WTC11 (cell line): Measurements from ENCODE around the gene SND1. TPM values are rescaled to one million over a fixed set of nuclear protein-coding genes. Genes with fewer than 3 reads are reported as not detected.

Experiments used
- ATAC-seq: fragments of 200-7000 bp; cut with Tn5 transposase; 2 replicates; pipeline ENCODE4 v1.10.0; 2021; ENCODE audit warnings: mild to moderate bottlenecking, moderate library complexity
- CTCF ChIA-PET: fragments of 300-600 bp; sonication (Branson Sonifier 250); formaldehyde crosslinking; loops from one replicate; lab custom pipeline; 2021; ENCODE audit warnings: antibody characterized with exemption; lab: Charles Lee
- POLR2A ChIA-PET: fragments of 350-600 bp; sonication (Branson Sonifier 250); formaldehyde crosslinking; loops from one replicate; lab custom pipeline; 2021; ENCODE audit warnings: antibody characterized with exemption; lab: Charles Lee
- DNase-seq: peaks from one replicate; pipeline ENCODE4 v3.0.0; 2021; ENCODE audit warnings: low spot score
- H3K27ac Mint-ChIP-seq: 2 replicates; pipeline ENCODE4 v1.8.0; 2021; ENCODE audit warnings: mixed read lengths
- H3K27me3 Mint-ChIP-seq: 2 replicates; pipeline ENCODE4 v1.8.0; 2021; ENCODE audit warnings: low read depth, mild to moderate bottlenecking, moderate library complexity, mixed read lengths
- H3K36me3 Mint-ChIP-seq: 2 replicates; pipeline ENCODE4 v1.8.0; 2021; ENCODE audit warnings: mixed read lengths
- H3K4me1 Mint-ChIP-seq: 2 replicates; pipeline ENCODE4 v1.8.0; 2022; ENCODE audit warnings: mixed read lengths
- H3K4me3 Mint-ChIP-seq: 2 replicates; pipeline ENCODE4 v1.8.0; 2021; ENCODE audit warnings: mild to moderate bottlenecking, moderate library complexity, mixed read lengths
- H3K9me3 Mint-ChIP-seq: 2 replicates; pipeline ENCODE4 v1.8.0; 2021; ENCODE audit warnings: mixed read lengths
- FOXP1 ChIP-seq: sonication (generic); formaldehyde crosslinking; IDR thresholded peaks from 2 replicates; pipeline ENCODE4 v1.8.0; 2022; ENCODE audit warnings: missing genetic modification reagents, mild to moderate bottlenecking, moderate library complexity, borderline replicate concordance
- GRHL2 ChIP-seq: fragments of 250-450 bp; sonication (Bioruptor Pico); IDR thresholded peaks from 2 replicates; pipeline ENCODE4 v1.8.0; 2022; ENCODE audit warnings: mild to moderate bottlenecking, moderate library complexity; ENCODE audit not compliant: insufficient replicate concordance, severe bottlenecking
- IRF2 ChIP-seq: sonication (generic); formaldehyde crosslinking; IDR thresholded peaks from 2 replicates; pipeline ENCODE4 v1.8.0; 2022; ENCODE audit warnings: low read depth, missing genetic modification reagents, borderline replicate concordance
- NR2C2 ChIP-seq: sonication (generic); formaldehyde crosslinking; IDR thresholded peaks from 2 replicates; pipeline ENCODE4 v1.8.0; 2022; ENCODE audit warnings: mild to moderate bottlenecking, missing genetic modification reagents
- NR3C1 ChIP-seq: sonication (generic); formaldehyde crosslinking; conservative IDR thresholded peaks from 2 replicates; pipeline ENCODE4 v1.8.1; 2023; ENCODE audit warnings: low read depth, mild to moderate bottlenecking, missing genetic modification reagents
- OVOL2 ChIP-seq: fragments of 250-450 bp; sonication (Bioruptor Pico); IDR thresholded peaks from 2 replicates; pipeline ENCODE4 v1.9.0; 2021; ENCODE audit warnings: mild to moderate bottlenecking, borderline replicate concordance
- RELA ChIP-seq: sonication (generic); formaldehyde crosslinking; IDR thresholded peaks from 2 replicates; pipeline ENCODE4 v1.8.1; 2022; ENCODE audit warnings: missing genetic modification reagents, mild to moderate bottlenecking, borderline replicate concordance
- SMAD4 ChIP-seq: sonication (generic); formaldehyde crosslinking; IDR thresholded peaks from 2 replicates; pipeline ENCODE4 v1.8.0; 2022; ENCODE audit warnings: mild to moderate bottlenecking, missing genetic modification reagents
- SP1 ChIP-seq: sonication (generic); formaldehyde crosslinking; conservative IDR thresholded peaks from 2 replicates; pipeline ENCODE4 v1.8.1; 2022; ENCODE audit warnings: missing genetic modification reagents
- USF2 ChIP-seq: sonication (generic); formaldehyde crosslinking; IDR thresholded peaks from 2 replicates; pipeline ENCODE4 v1.8.1; 2023; ENCODE audit warnings: mild to moderate bottlenecking, missing genetic modification reagents, moderate library complexity
- ZBTB43 ChIP-seq: sonication (generic); formaldehyde crosslinking; IDR thresholded peaks from 2 replicates; pipeline ENCODE4 v1.8.1; 2023; ENCODE audit warnings: mild to moderate bottlenecking, missing genetic modification reagents
- total RNA-seq: library from RNA; stranded (reverse); gene quantifications from 3 replicates; pipeline ENCODE4 v1.2.3, GENCODE V29; 2021
- TF ChIP-seq, protein P1 (sequence below): sonication (generic); formaldehyde crosslinking; IDR thresholded peaks from 2 replicates; pipeline ENCODE4 v1.8.1; 2022; ENCODE audit warnings: missing genetic modification reagents, borderline replicate concordance
- TF ChIP-seq, protein P2 (sequence below): sonication (generic); formaldehyde crosslinking; IDR thresholded peaks from 2 replicates; pipeline ENCODE4 v1.8.1; 2023; ENCODE audit warnings: mild to moderate bottlenecking, missing genetic modification reagents
- TF ChIP-seq, protein P3 (sequence below): sonication (generic); formaldehyde crosslinking; IDR thresholded peaks from 2 replicates; pipeline ENCODE4 v1.8.1; 2022; ENCODE audit warnings: mild to moderate bottlenecking, moderate library complexity, missing genetic modification reagents

Gene SND1
- total RNA-seq, 1 experiment from 2014 or later, result 261 TPM

- no peaks in the 10 kb centered on the region for H3K27me3 Mint-ChIP-seq
- TF ChIP-seq ZBTB43 (CRISPR knock-in tag) (no peak), FOXP1 (CRISPR knock-in tag) (no peak), SP1 (CRISPR knock-in tag) (0 out of 2 replicates have a peak, but pooled peaks have one; percentile 34)
- TF ChIP-seq, all 79 proteins: peak for 1
- Mint-ChIP-seq H3K36me3 (peaks cover 50% of the 10 kb centered on the region), H3K27ac (peak overlapping the region; percentile 97), H3K4me3 (peak overlapping the region; percentile 50), H3K4me1 (peaks cover 71% of the 10 kb centered on the region), H3K9me3 (peaks cover 20% of the 10 kb centered on the region)
- ATAC-seq, result peak; percentile 86
- ChIA-PET POLR2A (interaction anchor here (0.6 to 1.4 kb wide), 3 partner anchors 18 to 695 kb away, joined by 3 to 6 read pairs (median 3); no protein-coding TSS in a partner anchor), CTCF (interaction anchor here (0.7 to 1.9 kb wide), 7 partner anchors 17 to 525 kb away, joined by 3 to 8 read pairs (median 6); partner anchors contain the start of gene ARF5)
- DNase-seq, result no peak
Observed at GRCh38 chr7:127683776-127684681, 32.0 kb downstream of the SND1 start.

GRCh38 chr7:127689194-127689772 lies 37.3 kb downstream of the SND1 start:
- Mint-ChIP-seq H3K4me1 (peaks cover 54% of the 10 kb centered on the region), H3K36me3 (peaks cover 49% of the 10 kb centered on the region)

DNA sequence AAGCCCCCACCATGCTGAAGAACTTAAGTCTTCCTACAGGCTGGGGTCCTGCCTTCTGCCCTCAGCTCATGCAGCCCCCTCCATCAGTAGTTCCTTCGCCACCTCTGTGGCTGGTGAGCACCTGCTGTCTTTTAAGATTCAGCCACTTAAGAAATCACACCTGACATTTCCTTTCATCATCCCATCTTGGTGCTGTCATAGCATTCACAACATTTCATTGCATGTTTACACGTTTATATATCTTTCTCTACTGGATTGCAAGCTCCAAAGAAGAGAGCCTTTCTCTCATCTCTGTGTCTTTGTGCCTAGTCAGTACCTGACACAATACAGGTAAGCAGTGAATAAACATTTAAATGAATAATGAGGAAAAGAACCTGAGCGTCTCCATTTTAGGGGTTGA lies 38.3 kb downstream of the SND1 start:
- Mint-ChIP-seq H3K27ac (peak overlapping the region; percentile 4), H3K27me3 (no peaks in the 10 kb centered on the region), H3K4me3 (no peak overlapping the region), H3K9me3 (no peaks in the 10 kb centered on the region)
- CTCF ChIA-PET, result no interaction called here
- DNase-seq, result no peak
- TF ChIP-seq, protein P1, sequence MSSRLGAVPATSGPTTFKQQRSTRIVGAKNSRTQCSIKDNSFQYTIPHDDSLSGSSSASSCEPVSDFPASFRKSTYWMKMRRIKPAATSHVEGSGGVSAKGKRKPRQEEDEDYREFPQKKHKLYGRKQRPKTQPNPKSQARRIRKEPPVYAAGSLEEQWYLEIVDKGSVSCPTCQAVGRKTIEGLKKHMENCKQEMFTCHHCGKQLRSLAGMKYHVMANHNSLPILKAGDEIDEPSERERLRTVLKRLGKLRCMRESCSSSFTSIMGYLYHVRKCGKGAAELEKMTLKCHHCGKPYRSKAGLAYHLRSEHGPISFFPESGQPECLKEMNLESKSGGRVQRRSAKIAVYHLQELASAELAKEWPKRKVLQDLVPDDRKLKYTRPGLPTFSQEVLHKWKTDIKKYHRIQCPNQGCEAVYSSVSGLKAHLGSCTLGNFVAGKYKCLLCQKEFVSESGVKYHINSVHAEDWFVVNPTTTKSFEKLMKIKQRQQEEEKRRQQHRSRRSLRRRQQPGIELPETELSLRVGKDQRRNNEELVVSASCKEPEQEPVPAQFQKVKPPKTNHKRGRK (CRISPR knock-in tag), result no peak
- TF ChIP-seq GRHL2 (CRISPR knock-in tag) (no peak), RELA (no peak), IRF2 (CRISPR knock-in tag) (no peak), NR3C1 (CRISPR knock-in tag) (no peak), NR2C2 (CRISPR knock-in tag) (no peak), USF2 (CRISPR knock-in tag) (no peak), SMAD4 (no peak)
- TF ChIP-seq, protein P2, sequence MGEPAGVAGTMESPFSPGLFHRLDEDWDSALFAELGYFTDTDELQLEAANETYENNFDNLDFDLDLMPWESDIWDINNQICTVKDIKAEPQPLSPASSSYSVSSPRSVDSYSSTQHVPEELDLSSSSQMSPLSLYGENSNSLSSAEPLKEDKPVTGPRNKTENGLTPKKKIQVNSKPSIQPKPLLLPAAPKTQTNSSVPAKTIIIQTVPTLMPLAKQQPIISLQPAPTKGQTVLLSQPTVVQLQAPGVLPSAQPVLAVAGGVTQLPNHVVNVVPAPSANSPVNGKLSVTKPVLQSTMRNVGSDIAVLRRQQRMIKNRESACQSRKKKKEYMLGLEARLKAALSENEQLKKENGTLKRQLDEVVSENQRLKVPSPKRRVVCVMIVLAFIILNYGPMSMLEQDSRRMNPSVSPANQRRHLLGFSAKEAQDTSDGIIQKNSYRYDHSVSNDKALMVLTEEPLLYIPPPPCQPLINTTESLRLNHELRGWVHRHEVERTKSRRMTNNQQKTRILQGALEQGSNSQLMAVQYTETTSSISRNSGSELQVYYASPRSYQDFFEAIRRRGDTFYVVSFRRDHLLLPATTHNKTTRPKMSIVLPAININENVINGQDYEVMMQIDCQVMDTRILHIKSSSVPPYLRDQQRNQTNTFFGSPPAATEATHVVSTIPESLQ (CRISPR knock-in tag), result no peak
- TF ChIP-seq, protein P3, sequence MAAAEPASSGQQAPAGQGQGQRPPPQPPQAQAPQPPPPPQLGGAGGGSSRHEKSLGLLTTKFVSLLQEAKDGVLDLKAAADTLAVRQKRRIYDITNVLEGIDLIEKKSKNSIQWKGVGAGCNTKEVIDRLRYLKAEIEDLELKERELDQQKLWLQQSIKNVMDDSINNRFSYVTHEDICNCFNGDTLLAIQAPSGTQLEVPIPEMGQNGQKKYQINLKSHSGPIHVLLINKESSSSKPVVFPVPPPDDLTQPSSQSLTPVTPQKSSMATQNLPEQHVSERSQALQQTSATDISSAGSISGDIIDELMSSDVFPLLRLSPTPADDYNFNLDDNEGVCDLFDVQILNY, result no peak
- TF ChIP-seq, all 79 proteins: peak for 0
- H3K36me3 Mint-ChIP-seq, result peaks cover 59% of the 10 kb centered on the region
- ATAC-seq, result no peak
- POLR2A ChIA-PET, result no interaction called here
- peaks cover 43% of the 10 kb centered on the region for H3K4me1 Mint-ChIP-seq

More at GRCh38 chr7:127689194-127689772, 37.3 kb downstream of the SND1 start:
- ChIA-PET CTCF (no interaction called here), POLR2A (no interaction called here)
- H3K27me3 Mint-ChIP-seq, result no peaks in the 10 kb centered on the region
- DNase-seq (no peak), ATAC-seq (no peak)
- no peak for TF ChIP-seq OVOL2 (CRISPR knock-in tag)
- H3K27ac Mint-ChIP-seq, result peak overlapping the region; percentile 50; the same call in 1 of the 2 replicates
- no peaks in the 10 kb centered on the region for H3K9me3 Mint-ChIP-seq
- no peak overlapping the region for H3K4me3 Mint-ChIP-seq
